Mucosa of rectum (tissue), 2 donors: Measurements from ENCODE around the gene ZNF688.

Experiments
- H3K27ac ChIP-seq, 2 donors: one replicate each; pipeline ENCODE4 v1.7.0; 2013; ENCODE audit warnings: inconsistent platforms in 2 of 2, low read depth in 2 of 2, low read length in 2 of 2
- H3K27me3 ChIP-seq, 2 donors: one replicate each; pipeline ENCODE4 v1.7.0; 2013; ENCODE audit warnings: low read length in 2 of 2; ENCODE audit not compliant: control insufficient read depth in 2 of 2, insufficient read depth in 2 of 2
- H3K36me3 ChIP-seq, 2 donors: one replicate each; pipeline ENCODE4 v1.7.0; 2013; ENCODE audit warnings: low read length in 2 of 2; ENCODE audit not compliant: control insufficient read depth in 2 of 2, insufficient read depth in 2 of 2
- H3K4me1 ChIP-seq, 2 donors: one replicate each; pipeline ENCODE4 v1.7.0; 2013; ENCODE audit warnings: low read length in 2 of 2, mild to moderate bottlenecking in 1 of 2; ENCODE audit not compliant: control insufficient read depth in 2 of 2, insufficient read depth in 2 of 2
- H3K4me3 ChIP-seq, 2 donors: one replicate each; pipeline ENCODE4 v1.7.0; 2013; ENCODE audit warnings: low read length in 2 of 2
- H3K9ac ChIP-seq, 2 donors: one replicate each; pipeline ENCODE4 v1.7.0; 2013; ENCODE audit warnings: low read length in 2 of 2, low read depth in 1 of 2, mild to moderate bottlenecking in 1 of 2
- H3K9me3 ChIP-seq, 2 donors: one replicate each; pipeline ENCODE4 v1.7.0; 2013; ENCODE audit warnings: low read length in 2 of 2; ENCODE audit not compliant: control insufficient read depth in 2 of 2
- donor health status: healthy.
- donor health status: Normal muscosa, but diverticular disease.

ZNF688 gene

GRCh38 chr16:30571445-30572322 lies at the start of gene ZNF688:
ZNF688 (minus strand) TSS chr16:30571714; CDS start chr16:30571629, 85 bp downstream.
- Histone ChIP-seq H3K9ac (peak within 1 kb of the TSS; percentile 83 to 94), H3K4me3 (peak within 1 kb of the TSS; percentile 70 to 91), H3K36me3 (no peaks in the 10 kb centered on the region), H3K4me1 (peaks cover 8 to 28% of the 10 kb centered on the region in 2 donors), H3K9me3 (no peaks in the 10 kb centered on the region), H3K27me3 (no peaks in the 10 kb centered on the region), H3K27ac (peak within 1 kb of the TSS; percentile 96 to 97)

GRCh38 chr16:30620169-30620568 lies 48.7 kb upstream of the ZNF688 start:
- Histone ChIP-seq H3K27me3 (no peaks in the 10 kb centered on the region), H3K9me3 (no peaks in the 10 kb centered on the region), H3K36me3 (no peaks in the 10 kb centered on the region), H3K9ac (no peak overlapping the region), H3K4me1 (peaks cover 5% of the 10 kb centered on the region in 2 donors), H3K27ac (no peak overlapping the region), H3K4me3 (no peak overlapping the region)

DNA sequence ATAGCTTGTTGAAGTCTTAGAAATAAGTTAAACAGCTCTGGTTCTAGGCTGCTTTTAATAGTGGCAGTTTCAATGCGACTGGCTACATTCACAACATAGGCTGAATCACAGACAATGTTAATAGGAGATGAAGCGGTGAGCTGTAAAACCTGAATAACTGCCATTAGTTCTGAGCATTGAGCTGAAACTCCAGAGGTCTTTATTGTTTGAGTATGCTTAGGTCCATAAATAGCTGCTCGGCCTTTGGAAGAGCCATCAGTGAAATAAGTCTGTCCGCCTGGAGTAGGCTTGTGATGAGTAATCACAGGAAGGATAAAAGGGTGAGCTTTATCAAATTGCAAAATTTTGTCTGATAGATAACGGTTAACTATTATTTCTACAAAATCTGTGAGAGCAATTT lies 48.1 kb upstream of the ZNF688 start:
- H3K36me3 ChIP-seq, result no peaks in the 10 kb centered on the region
- no peak overlapping the region for H3K27ac ChIP-seq
- H3K4me3 ChIP-seq, result no peak overlapping the region
- H3K4me1 ChIP-seq, result peaks cover 6% of the 10 kb centered on the region in 2 donors
- no peaks in the 10 kb centered on the region for H3K27me3 ChIP-seq
- H3K9me3 ChIP-seq, result no peaks in the 10 kb centered on the region
- H3K9ac ChIP-seq, result no peak overlapping the region

DNA sequence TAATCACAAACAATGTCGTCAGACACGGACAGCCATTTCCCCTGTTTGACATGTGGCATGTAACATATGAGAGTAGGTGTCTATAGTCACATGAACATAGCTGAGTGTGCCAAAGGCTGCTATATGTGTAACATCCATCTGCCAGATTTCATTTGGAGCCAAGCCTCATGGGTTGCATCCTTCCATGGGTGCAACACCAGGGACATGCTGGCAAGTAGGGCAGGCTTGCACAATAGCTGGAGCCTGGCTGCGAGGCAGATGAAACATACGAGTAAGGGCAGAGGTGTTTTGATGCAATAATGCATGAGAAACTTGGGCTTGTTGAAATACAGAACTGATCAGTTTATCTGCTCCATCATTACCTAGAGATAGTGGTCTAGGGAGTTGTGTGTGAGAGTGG lies 47.7 kb upstream of the ZNF688 start:
- H3K36me3 ChIP-seq, result no peaks in the 10 kb centered on the region
- no peaks in the 10 kb centered on the region for H3K9me3 ChIP-seq
- H3K27ac ChIP-seq, result no peak overlapping the region
- H3K4me1 ChIP-seq, result peaks cover 6% of the 10 kb centered on the region in 2 donors
- no peak overlapping the region for H3K4me3 ChIP-seq
- H3K27me3 ChIP-seq, result no peaks in the 10 kb centered on the region
- no peak overlapping the region for H3K9ac ChIP-seq

- no peaks in the 10 kb centered on the region for H3K36me3 ChIP-seq
- peaks cover 6 to 7% of the 10 kb centered on the region in 2 donors for H3K4me1 ChIP-seq
- H3K9ac ChIP-seq, result no peak overlapping the region
- no peaks in the 10 kb centered on the region for H3K27me3 ChIP-seq
- no peaks in the 10 kb centered on the region for H3K9me3 ChIP-seq
- H3K27ac ChIP-seq, result no peak overlapping the region
- H3K4me3 ChIP-seq, result no peak overlapping the region
These were observed 44.0 kb upstream of the ZNF688 start for GRCh38 chr16:30615358-30616091.

- H3K4me3 ChIP-seq, result peak within 1 kb of the TSS; percentile 91 to 98
- H3K4me1 ChIP-seq, result peaks cover 9% of the 10 kb centered on the region in 2 donors
- no peaks in the 10 kb centered on the region for H3K9me3 ChIP-seq
- H3K27ac ChIP-seq, result peak within 1 kb of the TSS; percentile 91 to 96
- peak within 1 kb of the TSS; percentile 96 to 99 for H3K9ac ChIP-seq
- peaks cover 0 to 7% of the 10 kb centered on the region in 2 donors for H3K36me3 ChIP-seq
- H3K27me3 ChIP-seq, result no peaks in the 10 kb centered on the region
These were observed 38.7 kb upstream of the ZNF688 start, which contains the start of gene ZNF689 for GRCh38 chr16:30609926-30610839. ZNF689 (minus strand) TSS chr16:30610389; CDS start chr16:30610041, 348 bp downstream.

DNA sequence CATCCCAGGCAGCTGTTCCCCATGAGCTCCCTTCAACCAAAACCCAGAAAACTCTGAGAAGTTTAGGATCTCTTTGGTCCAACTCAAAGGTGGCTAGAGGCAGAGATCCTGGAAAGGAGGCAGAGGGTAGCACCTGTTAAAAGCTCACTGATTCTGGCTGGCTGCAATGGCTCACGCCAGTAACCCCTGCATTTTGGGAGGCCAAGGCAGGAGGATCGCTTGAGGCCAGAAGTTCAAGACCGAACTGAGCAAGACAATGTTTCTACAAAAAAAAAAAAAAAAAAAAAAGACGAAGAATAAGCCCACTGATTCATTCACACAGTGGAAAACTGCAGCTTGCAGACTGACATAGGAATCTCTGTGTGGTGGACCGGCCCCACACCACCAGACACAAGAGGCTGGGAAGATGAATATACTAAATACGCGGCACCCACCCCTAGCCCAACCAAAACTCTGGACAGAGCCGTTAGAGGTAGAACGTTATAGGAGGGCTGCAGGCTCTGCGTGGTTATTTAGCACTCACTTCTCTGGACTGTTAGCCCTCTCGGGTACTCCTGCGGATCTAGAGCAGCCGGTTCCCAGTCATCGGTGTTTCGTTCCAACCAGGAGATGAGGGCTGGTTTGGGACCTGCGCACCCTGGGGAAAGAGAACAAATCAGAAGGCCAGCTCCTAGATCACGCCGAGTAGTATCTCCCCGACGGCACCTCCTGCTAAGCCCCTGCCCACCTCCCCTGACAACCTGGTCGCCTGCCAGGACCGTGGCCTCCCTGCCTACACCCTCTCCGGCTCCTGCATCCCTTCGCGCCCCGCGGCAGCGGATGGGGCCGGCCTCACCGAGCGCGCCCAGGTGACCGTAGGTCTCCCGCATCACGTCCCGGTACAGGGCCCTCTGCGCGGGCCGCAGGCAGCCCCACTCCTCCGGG lies 37.8 kb upstream of the ZNF688 start:
- Histone ChIP-seq H3K9ac (peak overlapping the region; percentile 96 to 99), H3K27ac (peak overlapping the region; percentile 91 to 96), H3K27me3 (no peaks in the 10 kb centered on the region), H3K4me1 (peaks cover 8 to 9% of the 10 kb centered on the region in 2 donors), H3K36me3 (peaks cover 8 to 16% of the 10 kb centered on the region in 2 donors), H3K4me3 (peak overlapping the region; percentile 91 to 98), H3K9me3 (no peaks in the 10 kb centered on the region)

- no peak overlapping the region for H3K27ac ChIP-seq
- no peak overlapping the region for H3K9ac ChIP-seq
- peaks cover 21 to 26% of the 10 kb centered on the region in 2 donors for H3K36me3 ChIP-seq
- no peak overlapping the region for H3K4me3 ChIP-seq
- no peaks in the 10 kb centered on the region for H3K9me3 ChIP-seq
- H3K4me1 ChIP-seq, result peaks cover 8 to 9% of the 10 kb centered on the region in 2 donors
- no peaks in the 10 kb centered on the region for H3K27me3 ChIP-seq
These were observed 34.5 kb upstream of the ZNF688 start for GRCh38 chr16:30606004-30606403.

DNA sequence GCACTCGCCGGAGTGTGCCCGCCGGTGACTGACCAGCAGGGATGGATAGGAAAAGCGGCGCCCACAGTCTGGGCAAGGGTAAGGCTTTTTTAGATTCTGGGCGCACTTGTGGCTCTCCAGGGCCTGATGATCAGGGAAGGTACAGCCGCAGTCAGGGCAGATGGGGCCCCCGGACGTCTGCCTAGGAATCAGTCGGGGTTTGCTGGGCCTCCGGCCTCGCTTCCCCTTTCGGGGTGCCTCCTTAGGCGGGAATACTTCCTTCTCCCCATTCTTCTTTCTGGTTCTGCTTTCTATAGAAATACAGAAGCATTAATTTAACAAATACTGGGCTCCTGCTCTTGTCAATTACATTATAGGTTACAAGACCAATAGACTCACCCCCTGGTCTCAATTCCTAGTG lies 33.6 kb upstream of the ZNF688 start:
- no peak overlapping the region for H3K27ac ChIP-seq
- H3K36me3 ChIP-seq, result peaks cover 21 to 26% of the 10 kb centered on the region in 2 donors
- no peaks in the 10 kb centered on the region for H3K9me3 ChIP-seq
- no peaks in the 10 kb centered on the region for H3K27me3 ChIP-seq
- H3K9ac ChIP-seq, result no peak overlapping the region
- peaks cover 6 to 8% of the 10 kb centered on the region in 2 donors for H3K4me1 ChIP-seq
- H3K4me3 ChIP-seq, result no peak overlapping the region
